ENCODE results near the gene KLF12. TPM values are rescaled to one million over a fixed set of nuclear protein-coding genes. Genes with fewer than 3 reads are reported as not detected.

KLF12 gene
- total RNA-seq, 1 experiment from 2014 or later = 38.1 TPM

DNA sequence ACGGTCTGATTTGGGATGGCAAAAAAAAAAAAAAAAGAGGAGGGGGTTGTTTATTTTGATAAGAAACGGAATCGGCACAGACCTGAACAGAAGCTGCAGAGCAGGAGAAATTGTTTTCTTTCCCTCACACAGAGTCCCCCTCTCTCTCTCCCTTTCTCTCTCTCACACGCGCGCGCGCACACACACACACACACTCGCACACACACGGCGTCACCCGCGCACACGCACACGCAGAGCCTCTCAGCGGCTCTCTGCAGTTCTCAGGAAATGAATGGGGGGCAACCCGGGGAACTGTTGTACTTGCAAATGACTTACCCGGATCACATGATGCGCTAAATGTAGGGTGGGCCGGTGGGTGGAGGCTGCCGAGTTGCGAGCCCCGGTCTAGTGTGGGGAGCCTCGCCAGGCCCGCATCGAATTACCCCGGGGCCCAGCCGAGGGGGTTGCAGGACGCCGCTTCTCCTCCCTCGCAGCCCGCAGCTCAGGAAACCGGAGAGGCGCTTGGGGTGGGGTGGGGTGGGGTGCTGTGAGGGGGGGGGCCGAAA lies 475 bp downstream of the KLF12 start:
- Histone ChIP-seq H2AFZ (ENCODE audit: low read length) (no peak overlapping the region), H3K27me3 (ENCODE audit: low read length) (no peaks in the 10 kb centered on the region), H3K4me1 (ENCODE audit: low read length) (peaks cover 46% of the 10 kb centered on the region), H3K27ac (ENCODE audit: low read length) (peak overlapping the region; percentile 95), H3K9me2 (replicated peaks; ENCODE audit: insufficient read depth, low read length) (no peaks in the 10 kb centered on the region), H4K20me1 (ENCODE audit: insufficient read depth, low read depth, low read length) (peaks cover 5% of the 10 kb centered on the region; the same call in 1 of the 2 replicates), H3K9ac (ENCODE audit: low read length) (peak overlapping the region; percentile 91), H3K4me3 (ENCODE audit: low read length) (peak overlapping the region; percentile 73), H3K36me3 (ENCODE audit: insufficient read depth, low read length) (no peaks in the 10 kb centered on the region), H3K9me3 (ENCODE audit: low read length) (no peaks in the 10 kb centered on the region), H3K4me2 (ENCODE audit: low read depth, low read length, poor library complexity, severe bottlenecking) (peak overlapping the region; percentile 87), H3K79me2 (ENCODE audit: low read length) (peaks cover 51% of the 10 kb centered on the region)
- peak; percentile 98 for DNase-seq

DNA sequence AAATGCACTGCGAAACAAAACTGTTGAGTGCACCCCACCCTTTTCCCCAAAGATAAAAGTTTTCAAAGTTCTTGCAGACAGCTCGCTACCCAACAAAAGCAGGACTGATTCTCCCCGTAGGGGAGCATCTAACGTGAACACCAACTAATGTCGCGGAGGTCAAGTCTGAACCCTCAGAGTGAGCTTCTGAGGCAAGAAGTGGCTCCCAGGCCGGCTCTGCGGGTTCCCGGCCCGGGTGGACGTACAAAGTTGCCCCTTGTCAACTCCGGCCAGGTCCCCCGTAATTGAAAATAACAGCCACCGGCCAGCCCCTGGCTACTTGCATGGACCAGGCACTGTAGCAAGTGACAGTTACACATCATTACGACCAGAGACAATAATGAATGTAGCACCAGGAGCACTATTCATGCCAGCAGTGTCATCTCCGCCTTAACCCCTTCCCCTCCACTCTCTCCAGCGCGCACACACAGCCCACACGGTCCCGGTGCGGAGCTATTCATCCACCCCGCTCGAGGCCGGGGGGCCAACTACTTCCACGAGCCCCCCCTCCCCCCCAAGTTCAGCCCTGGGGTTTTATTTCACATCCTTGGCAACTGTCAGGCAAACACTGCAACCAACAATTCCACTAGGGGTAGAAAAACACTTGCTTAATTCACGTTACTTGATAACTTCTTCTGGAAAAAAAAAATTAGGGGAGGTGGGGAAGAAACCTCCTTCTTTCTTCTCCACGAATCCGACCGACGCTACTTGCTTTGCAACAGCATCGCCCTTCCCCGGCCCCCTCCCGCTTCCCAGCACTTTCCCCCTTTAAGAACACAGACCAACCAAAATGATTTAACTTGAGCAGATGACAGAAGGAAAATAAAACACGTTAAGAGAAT lies 1.2 kb downstream of the KLF12 start:
- H3K4me2 ChIP-seq (ENCODE audit: low read depth, low read length, poor library complexity, severe bottlenecking) = peak overlapping the region; percentile 87
- H3K4me1 ChIP-seq (ENCODE audit: low read length) = peaks cover 54% of the 10 kb centered on the region
- peaks cover 5% of the 10 kb centered on the region; the same call in 1 of the 2 replicates for H4K20me1 ChIP-seq (ENCODE audit: insufficient read depth, low read depth, low read length)
- no peaks in the 10 kb centered on the region for H3K9me2 ChIP-seq (replicated peaks; ENCODE audit: insufficient read depth, low read length)
- H2AFZ ChIP-seq (ENCODE audit: low read length) = no peak overlapping the region
- peak; percentile 81 for DNase-seq
- no peaks in the 10 kb centered on the region for H3K27me3 ChIP-seq (ENCODE audit: low read length)
- no peaks in the 10 kb centered on the region for H3K36me3 ChIP-seq (ENCODE audit: insufficient read depth, low read length)
- peaks cover 58% of the 10 kb centered on the region for H3K79me2 ChIP-seq (ENCODE audit: low read length)
- H3K4me3 ChIP-seq (ENCODE audit: low read length) = peak overlapping the region; percentile 73
- H3K9me3 ChIP-seq (ENCODE audit: low read length) = no peaks in the 10 kb centered on the region
- H3K9ac ChIP-seq (ENCODE audit: low read length) = peak overlapping the region; percentile 91
- H3K27ac ChIP-seq (ENCODE audit: low read length) = peak overlapping the region; percentile 95

DNA sequence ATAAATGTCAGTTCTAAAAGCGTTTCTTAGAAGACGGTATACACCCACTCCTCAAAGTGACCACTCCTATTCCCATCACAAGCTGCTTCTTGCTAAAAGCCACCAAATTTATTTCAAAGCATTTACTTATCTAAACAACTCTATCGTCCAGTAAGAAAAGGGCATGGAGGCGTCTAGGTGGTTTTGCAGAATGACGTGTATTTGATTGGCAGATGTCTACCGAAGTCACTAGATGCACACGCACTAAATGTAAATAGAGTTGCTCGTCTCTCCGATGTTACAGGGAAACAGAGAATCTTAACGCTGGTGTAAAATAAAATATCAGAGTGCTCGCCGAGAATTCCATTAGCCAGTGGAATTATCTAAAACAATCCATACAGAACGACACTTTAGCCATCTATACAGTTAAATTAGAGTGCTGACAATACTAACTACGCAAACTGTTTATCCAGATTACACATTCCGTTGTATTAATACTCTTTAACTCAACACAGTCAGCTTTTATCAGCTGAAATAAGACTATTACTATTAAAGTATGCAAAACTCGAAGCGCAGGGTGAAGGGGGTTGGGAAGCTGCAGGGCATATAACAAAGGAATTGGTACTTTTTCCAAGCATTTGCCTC lies 1.9 kb downstream of the KLF12 start:
- Histone ChIP-seq H3K79me2 (ENCODE audit: low read length) (peaks cover 66% of the 10 kb centered on the region), H2AFZ (ENCODE audit: low read length) (no peak overlapping the region), H3K4me3 (ENCODE audit: low read length) (peak overlapping the region; percentile 73), H3K9ac (ENCODE audit: low read length) (peak overlapping the region; percentile 91), H4K20me1 (ENCODE audit: insufficient read depth, low read depth, low read length) (peaks cover 5% of the 10 kb centered on the region; the same call in 1 of the 2 replicates), H3K27ac (ENCODE audit: low read length) (peak overlapping the region; percentile 95), H3K4me2 (ENCODE audit: low read depth, low read length, poor library complexity, severe bottlenecking) (peak overlapping the region; percentile 87), H3K9me2 (replicated peaks; ENCODE audit: insufficient read depth, low read length) (no peaks in the 10 kb centered on the region), H3K9me3 (ENCODE audit: low read length) (no peaks in the 10 kb centered on the region), H3K36me3 (ENCODE audit: insufficient read depth, low read length) (no peaks in the 10 kb centered on the region), H3K4me1 (ENCODE audit: low read length) (peaks cover 61% of the 10 kb centered on the region), H3K27me3 (ENCODE audit: low read length) (no peaks in the 10 kb centered on the region)
- peak; percentile 89 for DNase-seq

DNA sequence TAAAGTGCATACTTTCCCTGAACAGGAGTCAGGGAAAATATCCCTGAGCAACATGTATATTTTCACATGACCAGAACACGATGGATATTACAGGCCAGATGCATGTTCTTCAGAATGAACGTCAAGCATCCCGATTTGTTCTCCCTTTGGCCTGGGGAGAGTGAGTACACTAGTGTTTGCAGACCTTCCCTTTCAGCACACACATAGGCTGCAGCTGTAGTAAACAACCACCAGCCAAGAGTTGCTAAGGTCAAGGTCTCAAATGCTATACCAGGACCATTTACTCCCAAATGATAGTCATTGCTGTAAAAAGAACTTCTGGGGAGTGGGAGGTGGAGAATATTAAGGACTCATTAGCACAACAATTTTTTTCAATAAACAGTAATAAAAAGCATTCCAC lies 3.0 kb downstream of the KLF12 start:
- Histone ChIP-seq H3K27ac (ENCODE audit: low read length) (peak overlapping the region; percentile 95), H3K4me1 (ENCODE audit: low read length) (peaks cover 64% of the 10 kb centered on the region), H3K79me2 (ENCODE audit: low read length) (peaks cover 76% of the 10 kb centered on the region), H3K36me3 (ENCODE audit: insufficient read depth, low read length) (no peaks in the 10 kb centered on the region), H3K9ac (ENCODE audit: low read length) (peak overlapping the region; percentile 91), H2AFZ (ENCODE audit: low read length) (no peak overlapping the region), H3K4me3 (ENCODE audit: low read length) (peak overlapping the region; percentile 73), H3K4me2 (ENCODE audit: low read depth, low read length, poor library complexity, severe bottlenecking) (peak overlapping the region; percentile 87), H4K20me1 (ENCODE audit: insufficient read depth, low read depth, low read length) (peaks cover 5% of the 10 kb centered on the region; the same call in 1 of the 2 replicates), H3K9me2 (replicated peaks; ENCODE audit: insufficient read depth, low read length) (no peaks in the 10 kb centered on the region), H3K27me3 (ENCODE audit: low read length) (no peaks in the 10 kb centered on the region), H3K9me3 (ENCODE audit: low read length) (no peaks in the 10 kb centered on the region)
- no peak for DNase-seq

DNA sequence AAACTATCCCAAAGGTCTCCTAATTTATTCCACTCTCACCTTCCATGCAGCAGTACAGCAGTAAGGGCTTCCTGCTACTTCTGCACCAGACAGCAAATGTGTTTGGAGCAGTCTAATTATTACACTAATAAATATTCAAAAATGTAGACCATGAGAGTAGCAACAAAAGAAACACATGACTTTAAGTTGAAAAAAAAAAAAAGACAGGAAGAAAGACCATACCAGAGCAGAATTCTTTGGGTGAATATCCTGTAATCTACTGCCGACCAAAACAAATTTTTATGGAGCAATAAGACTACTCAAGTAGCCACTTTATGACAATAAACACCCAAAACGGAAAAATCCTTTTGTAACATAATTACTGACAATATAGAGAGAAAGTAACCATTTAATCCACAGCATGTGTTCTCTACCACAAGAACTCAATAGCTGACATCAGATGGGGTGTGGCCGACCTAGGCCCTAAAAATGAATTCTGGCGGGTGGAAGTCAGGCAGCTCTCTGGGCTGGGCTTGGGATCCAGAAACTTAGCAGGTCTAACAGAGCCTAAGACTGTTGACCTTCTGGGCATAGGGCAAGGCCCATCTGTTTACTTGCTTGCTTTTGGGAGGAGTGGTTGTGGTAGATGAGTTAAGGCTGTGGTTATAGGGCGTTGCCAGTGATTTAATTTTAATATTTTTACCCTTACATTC lies 4.6 kb downstream of the KLF12 start:
- Histone ChIP-seq H2AFZ (ENCODE audit: low read length) (no peak overlapping the region), H3K79me2 (ENCODE audit: low read length) (peaks cover 89% of the 10 kb centered on the region), H3K4me1 (ENCODE audit: low read length) (peaks cover 72% of the 10 kb centered on the region)

DNA sequence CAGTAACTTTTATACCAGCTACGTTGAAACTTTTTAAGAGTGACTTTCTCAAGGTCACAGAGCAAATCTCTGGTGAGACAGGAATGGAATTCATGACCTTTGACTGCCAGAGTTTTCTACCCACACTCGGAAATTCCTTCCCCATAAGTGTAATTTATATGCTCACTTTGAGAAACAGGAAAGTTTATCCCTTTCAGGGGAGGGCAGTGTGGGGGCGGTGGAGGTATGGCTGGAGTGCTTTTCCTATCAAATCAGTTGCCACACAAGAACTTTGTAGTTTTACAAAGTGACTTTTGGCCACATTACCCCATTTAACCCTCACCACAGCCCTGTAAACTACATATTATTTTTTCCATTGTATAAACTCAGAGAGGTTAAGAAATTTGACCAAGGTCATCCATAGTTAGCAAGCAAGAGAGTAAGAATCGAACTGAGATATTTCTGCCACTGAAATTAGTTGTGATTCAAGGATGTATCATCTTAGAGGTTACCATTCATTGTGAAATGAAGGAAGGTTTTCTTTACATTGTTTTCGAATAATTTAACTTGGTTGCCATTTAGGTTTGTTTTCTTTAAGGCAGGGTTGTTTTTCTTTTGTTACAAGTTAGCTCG lies 5.9 kb downstream of the KLF12 start:
- Histone ChIP-seq H4K20me1 (ENCODE audit: insufficient read depth, low read depth, low read length) (peaks cover 5% of the 10 kb centered on the region; the same call in 1 of the 2 replicates), H3K9me3 (ENCODE audit: low read length) (no peaks in the 10 kb centered on the region), H3K4me2 (ENCODE audit: low read depth, low read length, poor library complexity, severe bottlenecking) (peak overlapping the region; percentile 87), H3K27me3 (ENCODE audit: low read length) (no peaks in the 10 kb centered on the region), H2AFZ (ENCODE audit: low read length) (no peak overlapping the region), H3K36me3 (ENCODE audit: insufficient read depth, low read length) (peaks cover 4% of the 10 kb centered on the region; the same call in 1 of the 2 replicates), H3K4me3 (ENCODE audit: low read length) (peak overlapping the region; percentile 4; the same call in 1 of the 2 replicates), H3K9me2 (replicated peaks; ENCODE audit: insufficient read depth, low read length) (no peaks in the 10 kb centered on the region), H3K27ac (ENCODE audit: low read length) (peak overlapping the region; percentile 60), H3K4me1 (ENCODE audit: low read length) (peaks cover 79% of the 10 kb centered on the region), H3K9ac (ENCODE audit: low read length) (peak overlapping the region; percentile 23), H3K79me2 (ENCODE audit: low read length) (peaks cover 100% of the 10 kb centered on the region)
- DNase-seq = no peak

More for the DNA sequence above, 4.6 kb downstream of the KLF12 start:
- Histone ChIP-seq H3K4me2 (ENCODE audit: low read depth, low read length, poor library complexity, severe bottlenecking) (peak overlapping the region; percentile 87), H3K27ac (ENCODE audit: low read length) (peak overlapping the region; percentile 95), H3K9me2 (replicated peaks; ENCODE audit: insufficient read depth, low read length) (no peaks in the 10 kb centered on the region), H3K9me3 (ENCODE audit: low read length) (no peaks in the 10 kb centered on the region), H3K27me3 (ENCODE audit: low read length) (no peaks in the 10 kb centered on the region), H3K4me3 (ENCODE audit: low read length) (peak overlapping the region; percentile 73), H4K20me1 (ENCODE audit: insufficient read depth, low read depth, low read length) (peaks cover 5% of the 10 kb centered on the region; the same call in 1 of the 2 replicates), H3K36me3 (ENCODE audit: insufficient read depth, low read length) (no peaks in the 10 kb centered on the region), H3K9ac (ENCODE audit: low read length) (peak overlapping the region; percentile 91)
- DNase-seq = no peak

DNA sequence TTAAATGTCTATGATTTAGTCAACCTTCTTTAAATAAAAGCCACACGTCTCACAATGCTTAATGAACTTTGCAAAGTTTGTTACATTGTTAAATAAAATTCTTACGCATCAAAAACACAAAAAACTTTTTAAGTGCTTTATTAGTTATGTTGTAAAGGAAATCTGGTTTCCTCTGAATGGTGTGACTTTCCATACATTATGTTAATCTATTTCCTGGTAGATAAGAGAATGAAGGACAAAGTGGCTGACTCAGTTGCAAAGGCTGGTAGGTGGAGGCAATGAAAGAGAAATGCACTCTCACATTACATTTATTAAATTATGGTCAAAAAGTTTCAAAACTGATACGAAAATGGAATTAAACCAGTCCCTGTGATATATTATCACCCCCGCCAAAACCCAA lies 15.9 kb downstream of the KLF12 start:
- Histone ChIP-seq H3K4me2 (ENCODE audit: low read depth, low read length, poor library complexity, severe bottlenecking) (no peak overlapping the region), H3K4me3 (ENCODE audit: low read length) (no peak overlapping the region), H3K9ac (ENCODE audit: low read length) (no peak overlapping the region), H3K27me3 (ENCODE audit: low read length) (no peaks in the 10 kb centered on the region), H2AFZ (ENCODE audit: low read length) (no peak overlapping the region), H3K36me3 (ENCODE audit: insufficient read depth, low read length) (peaks cover 29% of the 10 kb centered on the region), H3K9me3 (ENCODE audit: low read length) (peaks cover 4% of the 10 kb centered on the region), H3K79me2 (ENCODE audit: low read length) (peaks cover 99% of the 10 kb centered on the region), H3K27ac (ENCODE audit: low read length) (no peak overlapping the region), H3K9me2 (replicated peaks; ENCODE audit: insufficient read depth, low read length) (no peaks in the 10 kb centered on the region), H3K4me1 (ENCODE audit: low read length) (peaks cover 16% of the 10 kb centered on the region), H4K20me1 (ENCODE audit: insufficient read depth, low read depth, low read length) (no peaks in the 10 kb centered on the region)
- DNase-seq = no peak

Measured in Karpas-422 (cell line).